ENCODE measurements around the gene ZBTB17. TPM values are rescaled to one million over a fixed set of nuclear protein-coding genes. Genes with fewer than 3 reads are reported as not detected.

Gene ZBTB17
- polyA plus RNA-seq, 2 of the 4 experiments (the other 2 are of a cell fraction) = 13.8 to 16.5 TPM

GRCh38 chr1:15958793-15959192 is 17.1 kb downstream of the ZBTB17 start:
- FAIRE-seq (no peak), ATAC-seq (no peak; a peak in 1 of 6 replicates), DNase-seq (ENCODE audit: low read depth in 1 of 2, low spot score in 1 of 2) (no peak)
- no peak overlapping the region for H3K27ac ChIP-seq
- TF ChIP-seq CEBPB (IDR thresholded peaks at IDR 0.05) (no peak), USF2 (IDR thresholded peaks at IDR 0.05) (no peak), POLR2AphosphoS2 (conservative IDR thresholded peaks at IDR 0.05; ENCODE audit: low read length) (no peak), KDM5A (IDR thresholded peaks at IDR 0.05) (no peak), ZNF302 (CRISPR knock-in tag; IDR thresholded peaks at IDR 0.05) (no peak), KDM1A (IDR thresholded peaks at IDR 0.05; ENCODE audit: low read depth) (no peak), HOXB5 (CRISPR knock-in tag; IDR thresholded peaks at IDR 0.05) (no peak), CBX8 (IDR thresholded peaks at IDR 0.05) (no peak), ZFP36 (IDR thresholded peaks at IDR 0.05; ENCODE audit: borderline replicate concordance, partially characterized antibody) (no peak), EHF (CRISPR knock-in tag; IDR thresholded peaks at IDR 0.05) (no peak), EP300 (IDR thresholded peaks at IDR 0.05) (no peak)
- ChIA-PET CTCF (interaction anchor here (0.6 to 1.8 kb wide), 6 partner anchors 22 to 329 kb away, joined by 3 to 5 read pairs (median 3); no protein-coding TSS in a partner anchor), POLR2A (no interaction called here)
- no peak overlapping the region for H3K4me2 ChIP-seq
- H3K4me3 ChIP-seq = no peak overlapping the region
- H3K9me3 ChIP-seq = no peaks in the 10 kb centered on the region
- peaks cover 3% of the 10 kb centered on the region; the same call in 1 of the 3 replicates for H3K4me1 ChIP-seq

GRCh38 chr1:15958111-15958510 is 17.8 kb downstream of the ZBTB17 start:
- ATAC-seq (no peak), DNase-seq (ENCODE audit: low read depth in 1 of 2, low spot score in 1 of 2) (no peak), FAIRE-seq (no peak)
- H3K4me1 ChIP-seq = peaks cover 10% of the 10 kb centered on the region
- POLR2A ChIA-PET = no interaction called here
- no peak for TF ChIP-seq ZC3H11A (IDR thresholded peaks at IDR 0.05)
- no peak for TF ChIP-seq HEYL (CRISPR knock-in tag; IDR thresholded peaks at IDR 0.05)
- no peak for TF ChIP-seq RNF2 (IDR thresholded peaks at IDR 0.05; ENCODE audit: borderline replicate concordance, low read depth)
- no peak for TF ChIP-seq HDAC2 (IDR thresholded peaks at IDR 0.05)
- TF ChIP-seq SMC3 (IDR thresholded peaks at IDR 0.05) = no peak
- TF ChIP-seq POLR2A (IDR thresholded peaks at IDR 0.05; ENCODE audit: low read length) = no peak
- TF ChIP-seq JUNB (IDR thresholded peaks at IDR 0.05) = no peak
- no peak overlapping the region for H3K4me3 ChIP-seq
- H3K27ac ChIP-seq = no peak overlapping the region
- WGBS (ENCODE audit: missing lambda C conversion rate) = 78% methylated on average over 5 of the region's 5 CpGs
- no peak overlapping the region for H3K4me2 ChIP-seq
- CTCF ChIA-PET = interaction anchor here (0.6 to 2.0 kb wide), 11 partner anchors 16 to 328 kb away, joined by 3 to 9 read pairs (median 3); no protein-coding TSS in a partner anchor
- H3K9me3 ChIP-seq = no peaks in the 10 kb centered on the region

DNA sequence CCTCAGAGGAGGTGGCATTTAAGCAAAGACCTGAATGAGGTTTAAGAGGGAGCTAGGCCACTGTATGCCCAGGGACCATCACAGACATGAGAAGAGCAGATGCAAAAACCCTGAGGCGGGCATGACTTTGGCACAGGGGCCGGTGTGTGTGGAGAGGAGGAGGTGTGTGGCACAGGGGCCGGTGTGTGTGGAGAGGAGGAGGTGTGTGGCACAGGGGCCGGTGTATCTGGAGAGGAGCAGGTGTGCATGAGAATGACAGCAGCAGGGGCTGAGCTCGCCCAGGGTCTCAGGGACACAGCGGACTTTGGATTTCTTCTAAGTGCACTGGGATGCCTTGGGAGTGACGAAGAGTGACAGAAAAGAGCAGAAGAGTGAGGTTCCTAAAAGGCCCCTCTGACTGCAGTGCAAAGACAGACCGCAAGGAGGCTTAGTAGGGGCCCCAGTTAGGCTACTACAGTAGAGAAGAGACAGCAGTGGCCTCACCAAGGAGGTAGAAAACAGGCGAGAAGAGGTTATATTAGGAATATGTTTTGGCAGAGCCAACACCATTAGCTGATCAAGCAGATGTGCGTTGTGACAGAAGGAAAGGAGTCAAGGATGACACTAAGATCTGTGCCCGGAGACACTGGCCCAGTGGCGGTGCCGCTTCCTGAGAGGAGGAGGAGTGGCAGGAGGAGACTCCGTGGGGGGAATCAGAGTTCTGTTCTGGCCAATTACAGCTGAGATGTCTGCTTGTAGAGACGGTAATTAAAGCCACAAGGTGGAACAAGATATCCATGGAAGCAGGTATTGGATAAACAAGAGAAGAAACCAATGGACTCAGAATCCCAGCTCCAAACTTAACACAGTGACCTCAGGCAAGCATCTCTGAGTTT is 18.4 kb downstream of the ZBTB17 start:
- CTCF ChIA-PET = interaction anchor here (0.6 to 2.0 kb wide), 12 partner anchors 9 to 290 kb away, joined by 3 to 9 read pairs (median 3); no protein-coding TSS in a partner anchor
- peak; percentile 71 to 78; a peak in 5 of 6 replicates for ATAC-seq
- POLR2A ChIA-PET = interaction anchor here (0.9 kb wide), 1 partner anchor 122 kb away, joined by 6 read pairs; no protein-coding TSS in a partner anchor
- Histone ChIP-seq H3K4me3 (no peak overlapping the region), H3K4me1 (peaks cover 16% of the 10 kb centered on the region), H3K9me3 (no peaks in the 10 kb centered on the region), H3K4me2 (no peak overlapping the region), H3K27ac (0 out of 6 replicates have a peak overlapping the region, but pooled peaks of 1 of the 2 experiments have one; percentile 34)
- no peak for DNase-seq (ENCODE audit: low read depth in 1 of 2, low spot score in 1 of 2)
- 77% methylated on average over 15 of the region's 15 CpGs for WGBS (ENCODE audit: missing lambda C conversion rate)
- TF ChIP-seq GATA3 (IDR thresholded peaks at IDR 0.05; ENCODE audit: borderline replicate concordance) (no peak), NFE2L2 (conservative IDR thresholded peaks at IDR 0.05; ENCODE audit: low read length) (no peak), MAX (IDR thresholded peaks at IDR 0.05) (no peak), JUNB (IDR thresholded peaks at IDR 0.05) (no peak), PHF8 (IDR thresholded peaks at IDR 0.05; ENCODE audit: borderline replicate concordance, low read depth) (no peak), FOSL2 (IDR thresholded peaks at IDR 0.05) (no peak), FOSL2 (CRISPR knock-in tag; IDR thresholded peaks at IDR 0.05) (no peak), RAD21 (conservative IDR thresholded peaks at IDR 0.05 in 1 of 2, IDR thresholded peaks at IDR 0.05 in 1 of 2) (0 out of 5 replicates have a peak, but pooled peaks of 1 of the 2 experiments have one; percentile 20), CBX8 (IDR thresholded peaks at IDR 0.05) (no peak), EP300 (IDR thresholded peaks at IDR 0.05) (no peak)
- TF ChIP-seq, protein P1, sequence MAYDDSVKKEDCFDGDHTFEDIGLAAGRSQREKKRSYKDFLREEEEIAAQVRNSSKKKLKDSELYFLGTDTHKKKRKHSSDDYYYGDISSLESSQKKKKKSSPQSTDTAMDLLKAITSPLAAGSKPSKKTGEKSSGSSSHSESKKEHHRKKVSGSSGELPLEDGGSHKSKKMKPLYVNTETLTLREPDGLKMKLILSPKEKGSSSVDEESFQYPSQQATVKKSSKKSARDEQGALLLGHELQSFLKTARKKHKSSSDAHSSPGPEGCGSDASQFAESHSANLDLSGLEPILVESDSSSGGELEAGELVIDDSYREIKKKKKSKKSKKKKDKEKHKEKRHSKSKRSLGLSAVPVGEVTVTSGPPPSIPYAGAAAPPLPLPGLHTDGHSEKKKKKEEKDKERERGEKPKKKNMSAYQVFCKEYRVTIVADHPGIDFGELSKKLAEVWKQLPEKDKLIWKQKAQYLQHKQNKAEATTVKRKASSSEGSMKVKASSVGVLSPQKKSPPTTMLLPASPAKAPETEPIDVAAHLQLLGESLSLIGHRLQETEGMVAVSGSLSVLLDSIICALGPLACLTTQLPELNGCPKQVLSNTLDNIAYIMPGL (CRISPR knock-in tag; IDR thresholded peaks at IDR 0.05; ENCODE audit: borderline replicate concordance) = no peak
- TF ChIP-seq, protein P2, sequence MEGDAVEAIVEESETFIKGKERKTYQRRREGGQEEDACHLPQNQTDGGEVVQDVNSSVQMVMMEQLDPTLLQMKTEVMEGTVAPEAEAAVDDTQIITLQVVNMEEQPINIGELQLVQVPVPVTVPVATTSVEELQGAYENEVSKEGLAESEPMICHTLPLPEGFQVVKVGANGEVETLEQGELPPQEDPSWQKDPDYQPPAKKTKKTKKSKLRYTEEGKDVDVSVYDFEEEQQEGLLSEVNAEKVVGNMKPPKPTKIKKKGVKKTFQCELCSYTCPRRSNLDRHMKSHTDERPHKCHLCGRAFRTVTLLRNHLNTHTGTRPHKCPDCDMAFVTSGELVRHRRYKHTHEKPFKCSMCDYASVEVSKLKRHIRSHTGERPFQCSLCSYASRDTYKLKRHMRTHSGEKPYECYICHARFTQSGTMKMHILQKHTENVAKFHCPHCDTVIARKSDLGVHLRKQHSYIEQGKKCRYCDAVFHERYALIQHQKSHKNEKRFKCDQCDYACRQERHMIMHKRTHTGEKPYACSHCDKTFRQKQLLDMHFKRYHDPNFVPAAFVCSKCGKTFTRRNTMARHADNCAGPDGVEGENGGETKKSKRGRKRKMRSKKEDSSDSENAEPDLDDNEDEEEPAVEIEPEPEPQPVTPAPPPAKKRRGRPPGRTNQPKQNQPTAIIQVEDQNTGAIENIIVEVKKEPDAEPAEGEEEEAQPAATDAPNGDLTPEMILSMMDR (IDR thresholded peaks at IDR 0.05) = 0 out of 3 replicates have a peak, but pooled peaks have one; percentile 11
- FAIRE-seq = no peak
